K562 (cell line): Measurements from ENCODE around the gene EYA2. TPM values are rescaled to one million over a fixed set of nuclear protein-coding genes. Genes with fewer than 3 reads are reported as not detected.

Experiments used
- ATAC-seq: fragments of 200-7000 bp; cut with Tn5 transposase; 3 replicates; pipeline ENCODE4 v1.9.1; 2020; ENCODE audit warnings: moderate library complexity
- BruUV-seq: library from RNA; stranded (reverse); fragments of 400-500 nt; replicated peaks from 2 replicates; lab custom pipeline; 2021; lab: Mats Ljungman, UMichigan
- CTCF ChIA-PET: fragments of 300-600 bp; formaldehyde crosslinking; extraction: SDS; loops from one replicate; lab custom pipeline; 2021; ENCODE audit warnings: low intra/inter-chr PET ratio; lab: Yijun Ruan, JAX
- POLR2A ChIA-PET: fragments of 300-600, 350-650 bp; sonication (Branson Sonifier 250); formaldehyde crosslinking; extraction: SDS; loops from one replicate; lab custom pipeline; 2021; ENCODE audit warnings: antibody characterized with exemption, inconsistent platforms; lab: Yijun Ruan, JAX
- DNase-seq, 4 experiments: peaks; one replicate each; pipeline versions ENCODE4 v3.0.0 to v3.0.0-alpha.2; 2011 to 2018; ENCODE audit warnings: low spot score in 3 of 4, mixed read lengths in 3 of 4; ENCODE audit errors: extremely low read depth in 1 of 4
- FAIRE-seq: peaks from 2 replicates; lab custom pipeline; 2011; peaks lifted over from hg19 to GRCh38; lab: Jason Lieb, UNC
- H2AFZ ChIP-seq: 2 replicates; pipeline ENCODE4 v1.6.0; 2011; ENCODE audit warnings: low read depth, low read length, control low read depth, inconsistent platforms
- H3K27ac ChIP-seq: fragments of 200-600 bp; 3 replicates; pipeline ENCODE4 v1.8.0; 2011; ENCODE audit warnings: low read depth, mild to moderate bottlenecking, control low read depth, inconsistent platforms, low read length, moderate library complexity, mixed read lengths; ENCODE audit errors: extremely low read depth
- H3K27me3 ChIP-seq, 2 experiments: fragments of 300-600 bp in 1 of 2; 2 replicates in 1 of 2; 3 replicates in 1 of 2; pipeline versions ENCODE4 v1.6.0 to v1.8.0; 2011; ENCODE audit warnings: inconsistent platforms in 2 of 2, low read length in 2 of 2, mild to moderate bottlenecking in 1 of 2, mixed read lengths in 1 of 2, moderate library complexity in 1 of 2; ENCODE audit not compliant: control insufficient read depth in 2 of 2, insufficient read depth in 2 of 2
- H3K36me3 ChIP-seq: fragments of 300-600 bp; 3 replicates; pipeline ENCODE4 v1.8.0; 2011; ENCODE audit warnings: mild to moderate bottlenecking, low read length, inconsistent platforms; ENCODE audit not compliant: control insufficient read depth, insufficient read depth
- H3K4me1 ChIP-seq, 2 experiments: fragments of 200-600 bp in 1 of 2; replicated peaks in 1 of 2; 2 replicates in 1 of 2; 3 replicates in 1 of 2; pipeline versions ENCODE4 v1.5.1 to v1.8.0; 2011; ENCODE audit warnings: inconsistent platforms in 2 of 2, low read length in 2 of 2, mild to moderate bottlenecking in 1 of 2, mixed read lengths in 1 of 2, moderate library complexity in 1 of 2; ENCODE audit not compliant: control insufficient read depth in 2 of 2, insufficient read depth in 2 of 2
- H3K4me2 ChIP-seq: 2 replicates; pipeline ENCODE4 v1.6.1; 2011; ENCODE audit warnings: low read length, control low read depth, inconsistent platforms, mixed read lengths; ENCODE audit not compliant: insufficient read depth
- H3K4me3 ChIP-seq: fragments of 200-600 bp; sonication (generic), shearing (Covaris generic); 2 replicates; pipeline ENCODE4 v1.5.1; 2016; ENCODE audit warnings: control low read depth, inconsistent platforms
- H3K79me2 ChIP-seq: fragments of 200-600 bp; 3 replicates; pipeline ENCODE4 v1.8.0; 2011; ENCODE audit warnings: low read length, inconsistent platforms; ENCODE audit not compliant: control insufficient read depth, insufficient read depth
- H3K9ac ChIP-seq, 2 experiments: 2 replicates each; pipeline versions ENCODE4 v1.6.0 to v1.6.1; 2011; ENCODE audit warnings: low read depth in 2 of 2, low read length in 2 of 2, control low read depth in 1 of 2, inconsistent platforms in 1 of 2, mild to moderate bottlenecking in 1 of 2, mixed read lengths in 1 of 2; ENCODE audit not compliant: insufficient read depth in 1 of 2
- H3K9me1 ChIP-seq: one replicate; pipeline ENCODE4 v1.6.0; 2011; ENCODE audit warnings: inconsistent platforms, mild to moderate bottlenecking, low read length, moderate library complexity; ENCODE audit not compliant: control insufficient read depth, insufficient read depth
- H3K9me3 ChIP-seq: replicated peaks from 2 replicates; pipeline ENCODE4 v1.5.1; 2011; ENCODE audit warnings: low read depth, low read length, inconsistent platforms; ENCODE audit not compliant: control insufficient read depth, insufficient read depth
- H4K20me1 ChIP-seq: replicated peaks from 2 replicates; pipeline ENCODE4 v1.6.1; 2011; ENCODE audit warnings: low read length, inconsistent platforms, mixed read lengths; ENCODE audit not compliant: control insufficient read depth, insufficient read depth
- ADNP ChIP-seq: fragments of 200-800 bp; sonication (Bioruptor generic); IDR thresholded peaks from 2 replicates; pipeline ENCODE4 v1.6.1; 2016; ENCODE audit warnings: missing genetic modification characterization, missing compliant biosample characterization
- ASH1L ChIP-seq: fragments of 450-650 bp; IDR thresholded peaks from 2 replicates; pipeline ENCODE4 v1.6.1; 2018; ENCODE audit warnings: borderline replicate concordance, mild to moderate bottlenecking, low read depth; ENCODE audit not compliant: partially characterized antibody
- BCL6 ChIP-seq: fragments of 250-450 bp; sonication (Bioruptor Pico); IDR thresholded peaks from 2 replicates; pipeline ENCODE4 v1.4.0; 2020
- CREM ChIP-seq: IDR thresholded peaks from 2 replicates; pipeline ENCODE4 v1.6.1; 2014; ENCODE audit warnings: antibody characterized with exemption, low read depth
- GTF2B ChIP-seq: IDR thresholded peaks from 2 replicates; pipeline ENCODE4 v1.6.1; 2011; ENCODE audit not compliant: insufficient read length; ENCODE audit errors: extremely low read depth
- MAFF ChIP-seq: IDR thresholded peaks from 2 replicates; pipeline ENCODE4 v1.6.1; 2012; ENCODE audit warnings: low read length, improper control_type of control experiment
- MIER1 ChIP-seq: fragments of 450-650 bp; IDR thresholded peaks from 2 replicates; pipeline ENCODE4 v1.6.1; 2016; ENCODE audit warnings: antibody characterized with exemption, mild to moderate bottlenecking, low read depth
- MYC ChIP-seq, 2 experiments: fragments of 250-450 bp in 1 of 2; sonication (Bioruptor Pico) in 1 of 2; IDR thresholded peaks; 2 replicates each; pipeline versions ENCODE4 v1.5.1 to v1.6.1; 2012 to 2021; ENCODE audit warnings: low read depth in 2 of 2, borderline replicate concordance in 1 of 2, improper control_type of control experiment in 1 of 2, low read length in 1 of 2, mild to moderate bottlenecking in 1 of 2, moderate library complexity in 1 of 2
- SIN3B ChIP-seq: fragments of 450-650 bp; IDR thresholded peaks from 2 replicates; pipeline ENCODE4 v1.6.1; 2017; ENCODE audit warnings: low read depth, mild to moderate bottlenecking, moderate library complexity
- TAF7 ChIP-seq: fragments of 450-650 bp; IDR thresholded peaks from 2 replicates; pipeline ENCODE4 v1.6.1; 2016; ENCODE audit warnings: missing genetic modification characterization, missing compliant biosample characterization
- ZFP36 ChIP-seq: fragments of 150-350 bp; IDR thresholded peaks from 2 replicates; pipeline ENCODE4 v1.6.1; 2018; ENCODE audit warnings: low read length, low read depth; ENCODE audit not compliant: partially characterized antibody
- ZNF124 ChIP-seq: sonication (generic); formaldehyde crosslinking; IDR thresholded peaks from 2 replicates; pipeline ENCODE4 v1.8.1; 2022; ENCODE audit warnings: missing genetic modification reagents
- ZNF263 ChIP-seq: sonication (generic); formaldehyde crosslinking; IDR thresholded peaks from 2 replicates; pipeline ENCODE4 v1.8.0; 2022; ENCODE audit warnings: mild to moderate bottlenecking, missing genetic modification reagents, borderline replicate concordance
- ZNF77 ChIP-seq: fragments of 250-450 bp; sonication (Bioruptor Pico); IDR thresholded peaks from 2 replicates; pipeline ENCODE4 v1.5.0; 2020
- WGBS: fragments of 100-300 bp; shearing (Covaris generic); methylation state at CpG from one replicate; pipeline ENCODE4 v1.1.6; 2016; ENCODE audit warnings: low coverage, mixed read lengths; ENCODE audit not compliant: insufficient coverage; ENCODE audit errors: missing lambda C conversion rate; 5-methylcytosine and 5-hydroxymethylcytosine counted together
- in situ Hi-C: fragments of 300-500 bp; cut with MboI; formaldehyde crosslinking; loops from 4 replicates; pipeline ENCODE4 v1.15.0; 2018; ENCODE audit warnings: inconsistent platforms, mixed read lengths
- intact Hi-C: fragments of 100-400 bp; cut with micrococcal nuclease; formaldehyde crosslinking; loops from 2 replicates; pipeline ENCODE4 v1.14.2; 2022
- polyA plus RNA-seq, 8 experiments: library from polyadenylated mRNA; depleted of rRNA in 4 of 8; stranded (reverse) in 5 of 8; unstranded in 3 of 8; fragments of >200 nt; fragmentation: Nextera tagmentation in 2 of 8; fragmentation: Illumina TruSeq in 1 of 8; extraction: Ambion mirVana in 2 of 8; extraction: Trizol in 1 of 8; gene quantifications; 2 replicates each; pipeline versions ENCODE4 v1.2.1 to v1.2.3, GENCODE V29; 2011 to 2014; ENCODE audit warnings: inconsistent platforms in 1 of 8, missing spikeins in 1 of 8
- total RNA-seq, 7 experiments: library from RNA; depleted of rRNA in 6 of 7; stranded (reverse); fragments of >200 nt in 6 of 7; fragmentation: Illumina TruSeq in 2 of 7; extraction: Trizol in 2 of 7; gene quantifications; 2 replicates each; pipeline versions ENCODE4 v1.2.1 to v1.2.3, GENCODE V29; 2011 to 2021; ENCODE audit warnings: low replicate concordance in 1 of 7
- TF ChIP-seq, protein P1 (sequence below): fragments of 250-450 bp; sonication (Bioruptor Pico); IDR thresholded peaks from 2 replicates; pipeline ENCODE4 v1.9.0; 2021; ENCODE audit warnings: mild to moderate bottlenecking, inconsistent platforms
- TF ChIP-seq, protein P2 (sequence below): fragments of 450-650 bp; formaldehyde crosslinking; IDR thresholded peaks from 2 replicates; pipeline ENCODE4 v1.4.0; 2020; ENCODE audit warnings: mild to moderate bottlenecking

EYA2 gene
- total and polyA plus RNA-seq, 9 of the 15 experiments (the other 6 are each of a cell fraction or from before 2014, with no cell fraction given) = 0.03 TPM; not detected in 8

DNA sequence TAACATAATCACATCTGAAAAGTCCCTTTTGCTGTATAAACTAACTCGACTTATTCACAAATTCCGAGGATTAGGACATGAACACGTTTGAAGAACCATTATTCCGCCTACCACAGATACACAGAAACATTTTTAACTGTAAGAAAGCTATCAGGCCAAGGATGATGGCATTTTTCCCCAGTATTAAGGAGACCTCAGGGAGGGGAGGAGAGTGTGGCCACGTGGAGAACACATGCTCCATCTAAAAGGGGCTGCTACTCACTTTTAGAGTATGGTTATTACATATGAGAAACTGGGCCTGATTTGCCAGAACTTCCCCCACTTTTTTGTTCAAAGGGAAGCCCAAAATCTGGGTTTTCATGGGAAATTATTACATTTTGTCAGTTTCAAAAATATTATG is 153.4 kb downstream of the EYA2 start:
- Histone ChIP-seq H3K4me3 (no peak overlapping the region), H3K9ac (no peak overlapping the region), H3K36me3 (no peaks in the 10 kb centered on the region), H3K79me2 (no peaks in the 10 kb centered on the region), H3K27me3 (peaks cover 16 to 35% of the 10 kb centered on the region in 2 experiments), H3K27ac (no peak overlapping the region), H3K9me3 (no peaks in the 10 kb centered on the region), H2AFZ (no peak overlapping the region), H3K4me2 (no peak overlapping the region), H3K4me1 (no peaks in the 10 kb centered on the region), H4K20me1 (no peaks in the 10 kb centered on the region), H3K9me1 (no peaks in the 10 kb centered on the region)
- FAIRE-seq = no peak
- DNase-seq = no peak
- intact Hi-C loops = no loop called here
- POLR2A ChIA-PET = no interaction called here
- no TSS peak for BruUV-seq
- TF ChIP-seq, protein P1, sequence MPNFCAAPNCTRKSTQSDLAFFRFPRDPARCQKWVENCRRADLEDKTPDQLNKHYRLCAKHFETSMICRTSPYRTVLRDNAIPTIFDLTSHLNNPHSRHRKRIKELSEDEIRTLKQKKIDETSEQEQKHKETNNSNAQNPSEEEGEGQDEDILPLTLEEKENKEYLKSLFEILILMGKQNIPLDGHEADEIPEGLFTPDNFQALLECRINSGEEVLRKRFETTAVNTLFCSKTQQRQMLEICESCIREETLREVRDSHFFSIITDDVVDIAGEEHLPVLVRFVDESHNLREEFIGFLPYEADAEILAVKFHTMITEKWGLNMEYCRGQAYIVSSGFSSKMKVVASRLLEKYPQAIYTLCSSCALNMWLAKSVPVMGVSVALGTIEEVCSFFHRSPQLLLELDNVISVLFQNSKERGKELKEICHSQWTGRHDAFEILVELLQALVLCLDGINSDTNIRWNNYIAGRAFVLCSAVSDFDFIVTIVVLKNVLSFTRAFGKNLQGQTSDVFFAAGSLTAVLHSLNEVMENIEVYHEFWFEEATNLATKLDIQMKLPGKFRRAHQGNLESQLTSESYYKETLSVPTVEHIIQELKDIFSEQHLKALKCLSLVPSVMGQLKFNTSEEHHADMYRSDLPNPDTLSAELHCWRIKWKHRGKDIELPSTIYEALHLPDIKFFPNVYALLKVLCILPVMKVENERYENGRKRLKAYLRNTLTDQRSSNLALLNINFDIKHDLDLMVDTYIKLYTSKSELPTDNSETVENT (CRISPR knock-in tag) = no peak
- TF ChIP-seq ZNF263 (no peak), ZNF77 (CRISPR knock-in tag) (no peak), ZNF124 (CRISPR knock-in tag) (no peak), ZFP36 (no peak), ASH1L (no peak), MIER1 (no peak), BCL6 (CRISPR knock-in tag) (no peak), ADNP (tag) (no peak), CREM (no peak), TAF7 (no peak), MAFF (no peak), MYC (IDR thresholded peaks at IDR 0.05; ENCODE audit: low read depth, low read length) (no peak), MYC (CRISPR knock-in tag; IDR thresholded peaks at IDR 0.05; ENCODE audit: borderline replicate concordance, low read depth) (no peak), SIN3B (no peak), GTF2B (no peak)
- TF ChIP-seq, protein P2, sequence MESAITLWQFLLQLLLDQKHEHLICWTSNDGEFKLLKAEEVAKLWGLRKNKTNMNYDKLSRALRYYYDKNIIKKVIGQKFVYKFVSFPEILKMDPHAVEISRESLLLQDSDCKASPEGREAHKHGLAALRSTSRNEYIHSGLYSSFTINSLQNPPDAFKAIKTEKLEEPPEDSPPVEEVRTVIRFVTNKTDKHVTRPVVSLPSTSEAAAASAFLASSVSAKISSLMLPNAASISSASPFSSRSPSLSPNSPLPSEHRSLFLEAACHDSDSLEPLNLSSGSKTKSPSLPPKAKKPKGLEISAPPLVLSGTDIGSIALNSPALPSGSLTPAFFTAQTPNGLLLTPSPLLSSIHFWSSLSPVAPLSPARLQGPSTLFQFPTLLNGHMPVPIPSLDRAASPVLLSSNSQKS (CRISPR knock-in tag) = no peak
- in situ Hi-C loops = no loop called here
- no peak for ATAC-seq
- CTCF ChIA-PET = no interaction called here
- 1% methylated on average over 5 of the region's 5 CpGs for WGBS
